PC-9 (cell line): Measurements from ENCODE around the gene ZFAND6.

ENCODE experiments used
- EZH2 ChIP-seq: fragments of 200-600 bp; sonication (generic); IDR thresholded peaks from 2 replicates; pipeline ENCODE4 v1.8.0; 2017; ENCODE audit warnings: antibody characterized with exemption, low read depth
- TF ChIP-seq, protein P1 (sequence below): fragments of 200-600 bp; sonication (generic); conservative IDR thresholded peaks from 2 replicates; pipeline ENCODE4 v1.6.1; 2017; ENCODE audit warnings: mixed run types, antibody characterized with exemption, mild to moderate bottlenecking, moderate library complexity

- TF ChIP-seq, protein P1, sequence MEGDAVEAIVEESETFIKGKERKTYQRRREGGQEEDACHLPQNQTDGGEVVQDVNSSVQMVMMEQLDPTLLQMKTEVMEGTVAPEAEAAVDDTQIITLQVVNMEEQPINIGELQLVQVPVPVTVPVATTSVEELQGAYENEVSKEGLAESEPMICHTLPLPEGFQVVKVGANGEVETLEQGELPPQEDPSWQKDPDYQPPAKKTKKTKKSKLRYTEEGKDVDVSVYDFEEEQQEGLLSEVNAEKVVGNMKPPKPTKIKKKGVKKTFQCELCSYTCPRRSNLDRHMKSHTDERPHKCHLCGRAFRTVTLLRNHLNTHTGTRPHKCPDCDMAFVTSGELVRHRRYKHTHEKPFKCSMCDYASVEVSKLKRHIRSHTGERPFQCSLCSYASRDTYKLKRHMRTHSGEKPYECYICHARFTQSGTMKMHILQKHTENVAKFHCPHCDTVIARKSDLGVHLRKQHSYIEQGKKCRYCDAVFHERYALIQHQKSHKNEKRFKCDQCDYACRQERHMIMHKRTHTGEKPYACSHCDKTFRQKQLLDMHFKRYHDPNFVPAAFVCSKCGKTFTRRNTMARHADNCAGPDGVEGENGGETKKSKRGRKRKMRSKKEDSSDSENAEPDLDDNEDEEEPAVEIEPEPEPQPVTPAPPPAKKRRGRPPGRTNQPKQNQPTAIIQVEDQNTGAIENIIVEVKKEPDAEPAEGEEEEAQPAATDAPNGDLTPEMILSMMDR, result no peak
- no peak for TF ChIP-seq EZH2
Measured at GRCh38 chr15:80066912-80067311, 7.4 kb downstream of the ZFAND6 start.
